ENCODE results near the gene ABCA4.
"Not testable (repeated sequence)": the region's sequence is repeated elsewhere in the genome, so short reads cannot be mapped to it uniquely, and the experiment has no call there.

Gene ABCA4

GRCh38 chr1:93969371-93969770 lies 151.6 kb downstream of the ABCA4 start:
- DNase-seq: no peak

- DNase-seq: no peak
Observed at GRCh38 chr1:93967306-93967705, 153.6 kb downstream of the ABCA4 start.

GRCh38 chr1:93965888-93966287 lies 155.1 kb downstream of the ABCA4 start:
- DNase-seq: no peak

- no peak for DNase-seq
Observed at GRCh38 chr1:93965256-93965655, 155.7 kb downstream of the ABCA4 start.

GRCh38 chr1:93964777-93965200 lies 156.2 kb downstream of the ABCA4 start:
- no peak for DNase-seq

GRCh38 chr1:93964096-93964776 lies 156.7 kb downstream of the ABCA4 start:
- no peak for DNase-seq

- DNase-seq: no peak
Observed at GRCh38 chr1:93963585-93963984, 157.4 kb downstream of the ABCA4 start.

GRCh38 chr1:93961906-93962305 lies 159.0 kb downstream of the ABCA4 start:
- DNase-seq: no peak

- no peak for DNase-seq
Observed at GRCh38 chr1:93961443-93961842, 159.5 kb downstream of the ABCA4 start.

- no peak for DNase-seq
Observed at GRCh38 chr1:93960641-93961147, 160.3 kb downstream of the ABCA4 start.

- no peak for DNase-seq
Observed at GRCh38 chr1:93959413-93959812, 161.5 kb downstream of the ABCA4 start.

GRCh38 chr1:93958726-93959100 lies 162.2 kb downstream of the ABCA4 start:
- DNase-seq: no peak

GRCh38 chr1:93958032-93958725 lies 162.8 kb downstream of the ABCA4 start:
- DNase-seq: no peak

- no peak for DNase-seq
Observed at GRCh38 chr1:93955765-93956164, 165.2 kb downstream of the ABCA4 start.

GRCh38 chr1:93947002-93947686 lies 173.8 kb downstream of the ABCA4 start:
- DNase-seq: not testable (repeated sequence)
